Duodenal mucosa (tissue), 2 donors: ENCODE measurements around the gene PCYT2.

Experiments
- H3K27ac ChIP-seq: one replicate; pipeline ENCODE4 v1.7.0; 2013; ENCODE audit warnings: low read depth, low read length
- H3K27me3 ChIP-seq, 2 donors: one replicate each; pipeline ENCODE4 v1.7.0; 2013; ENCODE audit warnings: low read length in 2 of 2, control low read depth in 1 of 2; ENCODE audit not compliant: insufficient read depth in 2 of 2, control insufficient read depth in 1 of 2
- H3K36me3 ChIP-seq, 2 donors: one replicate each; pipeline ENCODE4 v1.7.0; 2013; ENCODE audit warnings: low read length in 2 of 2, control low read depth in 1 of 2; ENCODE audit not compliant: insufficient read depth in 2 of 2, control insufficient read depth in 1 of 2
- H3K4me1 ChIP-seq, 2 donors: one replicate each; pipeline ENCODE4 v1.7.0; 2013; ENCODE audit warnings: low read length in 2 of 2, control low read depth in 1 of 2; ENCODE audit not compliant: insufficient read depth in 2 of 2, control insufficient read depth in 1 of 2
- H3K4me3 ChIP-seq, 2 donors: one replicate each; pipeline ENCODE4 v1.7.0; 2013; ENCODE audit warnings: low read length in 2 of 2, low read depth in 1 of 2
- H3K9ac ChIP-seq, 2 donors: one replicate each; pipeline ENCODE4 v1.7.0; 2013; ENCODE audit warnings: low read length in 2 of 2, low read depth in 1 of 2
- H3K9me3 ChIP-seq, 2 donors: one replicate each; pipeline ENCODE4 v1.7.0; 2013; ENCODE audit warnings: low read length in 2 of 2, control low read depth in 1 of 2; ENCODE audit not compliant: control insufficient read depth in 1 of 2

Gene PCYT2

DNA sequence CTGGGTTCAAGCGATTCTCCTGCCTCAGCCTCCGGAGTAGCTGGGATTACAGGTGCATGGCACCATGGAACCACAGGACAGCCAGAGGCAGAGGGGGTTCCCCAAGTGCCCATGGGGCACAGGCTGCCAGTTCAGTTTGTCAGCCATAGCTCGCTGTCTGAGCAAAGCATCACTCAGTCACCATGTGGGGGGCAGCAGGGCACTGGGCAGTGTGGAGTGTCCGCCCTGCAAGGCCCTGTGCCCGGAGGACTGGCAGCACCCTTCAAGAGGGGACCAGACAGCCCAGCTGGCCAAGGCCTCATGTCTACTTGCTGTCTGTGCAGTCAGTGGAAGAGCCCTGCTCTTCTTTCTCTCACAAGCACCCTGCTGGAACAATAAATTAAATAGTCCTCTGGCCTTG is 26.2 kb downstream of the PCYT2 start:
- Histone ChIP-seq H3K4me1 (peaks cover 3 to 6% of the 10 kb centered on the region in 2 donors), H3K36me3 (peaks cover 39 to 64% of the 10 kb centered on the region in 2 donors), H3K27me3 (no peaks in the 10 kb centered on the region), H3K9ac (no peak overlapping the region), H3K27ac (no peak overlapping the region), H3K9me3 (no peaks in the 10 kb centered on the region), H3K4me3 (no peak overlapping the region)

GRCh38 chr17:81884520-81884919 is 26.7 kb downstream of the PCYT2 start:
- Histone ChIP-seq H3K4me1 (peaks cover 0 to 3% of the 10 kb centered on the region in 2 donors), H3K4me3 (no peak overlapping the region), H3K9me3 (no peaks in the 10 kb centered on the region), H3K27ac (no peak overlapping the region), H3K27me3 (no peaks in the 10 kb centered on the region), H3K36me3 (peaks cover 35 to 65% of the 10 kb centered on the region in 2 donors), H3K9ac (no peak overlapping the region)

DNA sequence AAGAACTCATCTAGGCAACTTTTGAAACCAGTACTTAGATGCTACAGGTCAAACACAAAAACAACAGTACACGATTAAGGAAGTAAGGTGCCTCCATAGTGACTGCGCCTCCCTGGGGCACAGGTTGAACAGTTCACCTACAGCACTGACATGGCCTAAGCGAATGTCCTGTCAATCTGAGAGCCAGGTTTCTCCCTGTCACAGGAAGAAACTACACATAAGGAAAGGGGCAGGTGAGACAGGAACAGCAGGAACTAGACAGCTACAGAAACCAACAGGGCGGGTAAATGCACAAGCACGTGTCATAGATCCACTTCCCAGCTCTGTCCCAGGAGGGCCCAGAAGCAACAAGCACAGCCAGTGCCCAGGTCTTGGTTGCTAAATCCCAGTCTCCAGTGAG is 32.1 kb downstream of the PCYT2 start:
- Histone ChIP-seq H3K27me3 (no peaks in the 10 kb centered on the region), H3K9me3 (no peaks in the 10 kb centered on the region), H3K4me1 (no peaks in the 10 kb centered on the region), H3K36me3 (peaks cover 2 to 23% of the 10 kb centered on the region in 2 donors), H3K9ac (no peak overlapping the region), H3K27ac (no peak overlapping the region), H3K4me3 (no peak overlapping the region)

- no peaks in the 10 kb centered on the region for H3K4me1 ChIP-seq
- no peak overlapping the region for H3K27ac ChIP-seq
- H3K36me3 ChIP-seq: peaks cover 0 to 20% of the 10 kb centered on the region in 2 donors
- H3K9me3 ChIP-seq: no peaks in the 10 kb centered on the region
- H3K27me3 ChIP-seq: no peaks in the 10 kb centered on the region
- H3K9ac ChIP-seq: no peak overlapping the region
- no peak overlapping the region for H3K4me3 ChIP-seq
Observed at GRCh38 chr17:81878294-81878693, 32.9 kb downstream of the PCYT2 start.

DNA sequence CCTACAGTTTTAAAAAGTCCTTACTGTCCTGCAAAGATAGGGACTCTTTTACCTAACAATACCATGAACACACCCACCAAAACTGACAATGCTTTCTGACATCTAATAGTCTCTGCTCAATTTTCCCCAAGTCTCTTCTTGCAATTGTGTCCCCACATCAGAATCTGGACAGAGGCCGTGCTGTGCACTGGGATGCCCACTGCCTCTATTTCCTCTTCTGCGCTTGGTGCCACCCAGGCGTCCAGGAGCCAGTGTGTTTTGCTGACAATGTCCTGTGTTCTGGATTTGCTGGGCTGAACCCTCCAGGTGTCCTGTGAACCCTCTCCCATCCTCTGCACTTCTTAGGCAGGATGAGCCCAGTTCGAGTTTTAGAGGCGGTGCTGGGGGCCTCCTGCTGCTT is 33.6 kb downstream of the PCYT2 start:
- Histone ChIP-seq H3K9me3 (no peaks in the 10 kb centered on the region), H3K27me3 (no peaks in the 10 kb centered on the region), H3K4me1 (no peaks in the 10 kb centered on the region), H3K27ac (no peak overlapping the region), H3K9ac (no peak overlapping the region), H3K36me3 (peaks cover 0 to 20% of the 10 kb centered on the region in 2 donors), H3K4me3 (no peak overlapping the region)

DNA sequence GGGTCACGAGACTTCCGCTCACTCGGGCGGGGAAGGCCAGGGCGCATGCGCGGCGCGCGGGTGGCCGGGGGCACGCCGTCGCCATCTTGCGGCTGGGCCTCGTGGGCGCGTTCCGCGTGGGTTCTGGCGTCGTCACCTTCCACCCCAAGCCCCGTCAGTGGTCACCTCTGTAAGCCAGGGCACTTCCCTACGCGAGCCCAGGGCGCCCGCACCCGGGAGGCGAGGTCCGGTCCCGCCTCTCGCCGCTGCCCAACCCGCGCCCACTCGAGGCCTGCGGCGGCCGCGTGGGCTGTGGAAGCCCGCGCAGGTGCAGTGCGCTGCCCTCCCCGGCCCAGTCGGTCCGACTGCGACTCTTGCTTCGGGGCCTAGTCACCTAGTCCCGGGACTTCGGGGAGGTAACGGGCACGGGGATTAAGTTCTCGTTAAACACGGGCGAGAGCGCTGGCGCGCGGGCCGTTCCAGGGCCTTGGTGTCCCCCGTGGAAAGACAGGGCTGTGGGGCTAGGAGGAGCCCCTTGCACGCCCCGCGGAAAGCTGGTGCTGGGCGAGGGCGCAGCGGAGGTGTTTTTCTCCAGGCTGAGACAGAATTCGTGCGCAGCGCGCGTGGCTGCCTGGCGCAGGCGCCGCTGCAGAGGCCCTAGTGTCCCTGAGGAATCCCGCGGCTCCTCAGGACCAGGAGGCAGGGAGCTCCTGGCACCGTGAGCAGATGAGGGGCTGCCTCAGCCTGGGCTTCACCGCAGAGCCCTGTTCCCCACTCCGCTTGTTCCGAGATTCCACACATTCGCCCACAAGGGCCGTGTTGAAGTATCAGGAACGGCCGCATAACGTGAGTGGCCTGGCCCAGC is 39.6 kb downstream of the PCYT2 start:
- no peaks in the 10 kb centered on the region for H3K27me3 ChIP-seq
- no peaks in the 10 kb centered on the region for H3K9me3 ChIP-seq
- peaks cover 35 to 42% of the 10 kb centered on the region in 2 donors for H3K4me1 ChIP-seq
- peak overlapping the region; percentile 93 for H3K27ac ChIP-seq
- H3K9ac ChIP-seq: peak overlapping the region; percentile 82 to 95
- peaks cover 14 to 20% of the 10 kb centered on the region in 2 donors for H3K36me3 ChIP-seq
- H3K4me3 ChIP-seq: peak overlapping the region; percentile 87 to 94

DNA sequence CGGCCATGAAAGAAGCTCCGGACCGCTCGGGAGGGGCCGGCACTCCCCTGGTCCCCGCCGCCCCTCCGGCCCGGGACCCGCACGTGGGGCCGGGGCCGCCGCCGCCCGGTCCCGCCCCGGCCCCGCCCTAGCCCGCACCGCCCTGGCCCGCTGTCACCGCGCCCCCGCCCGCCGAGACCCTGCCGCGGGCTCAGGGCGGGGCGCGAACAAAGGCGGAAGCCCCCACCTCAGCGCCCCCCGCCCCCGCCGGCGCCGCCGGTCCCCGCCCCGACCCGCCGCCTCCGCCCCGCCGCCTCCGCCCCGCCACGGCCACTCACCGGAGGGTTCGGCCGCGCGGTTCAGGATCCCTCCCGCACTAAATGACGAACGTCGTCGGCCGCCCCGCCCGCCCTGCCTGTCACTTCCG is 40.2 kb downstream of the PCYT2 start, which contains the start of gene ARHGDIA:
Gene ARHGDIA (minus strand): TSS at position 357 of the 406 bp plus-strand sequence. CDS start 1,407 bp downstream, outside the sequence.
- Histone ChIP-seq H3K36me3 (peaks cover 14 to 20% of the 10 kb centered on the region in 2 donors), H3K9me3 (no peaks in the 10 kb centered on the region), H3K4me3 (peak within 1 kb of the TSS; percentile 89 to 94), H3K27me3 (no peaks in the 10 kb centered on the region), H3K4me1 (peaks cover 41 to 48% of the 10 kb centered on the region in 2 donors), H3K27ac (peak within 1 kb of the TSS; percentile 93), H3K9ac (peak within 1 kb of the TSS; percentile 95 to 97)

DNA sequence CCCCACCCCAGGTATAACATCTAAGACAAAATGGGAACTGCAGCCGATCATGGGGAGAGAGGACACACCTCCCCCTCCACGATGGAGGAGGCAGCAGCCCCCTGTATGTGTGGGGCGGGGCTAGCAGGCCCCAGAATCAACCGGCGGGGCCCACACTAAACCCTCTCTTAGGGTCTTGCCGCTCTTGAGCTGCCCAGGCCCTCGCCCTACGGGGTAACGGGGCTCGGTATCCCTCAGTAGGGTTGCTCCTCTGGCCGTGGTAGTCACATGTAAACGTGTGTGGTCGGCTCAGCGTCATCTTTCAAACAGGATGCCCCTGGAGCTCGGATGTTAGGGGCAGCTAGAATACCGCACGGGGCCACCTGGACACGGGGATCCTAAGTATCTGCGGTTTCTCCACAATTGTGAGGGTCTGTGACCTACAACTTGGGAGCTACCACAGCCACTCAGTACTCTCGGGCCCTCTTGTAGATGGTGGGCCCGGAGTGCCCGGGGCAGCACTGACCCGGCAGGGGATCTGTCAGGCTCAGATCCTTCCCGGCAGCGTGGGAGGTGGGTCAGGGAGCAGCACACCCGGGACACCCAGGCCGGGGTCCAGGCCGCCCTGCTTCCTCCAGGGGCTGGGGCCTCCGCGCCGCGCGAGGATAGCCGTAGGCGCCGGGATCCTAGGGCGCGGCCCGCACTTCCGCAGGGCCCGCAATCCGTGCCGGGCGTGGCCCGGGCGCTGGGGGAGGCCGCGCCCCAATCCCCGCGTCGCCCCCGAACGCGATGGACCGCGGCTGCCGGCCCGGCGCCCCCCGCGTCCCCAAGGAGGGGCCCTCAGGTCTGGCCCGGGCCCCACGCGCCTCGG is 40.8 kb downstream of the PCYT2 start:
- no peaks in the 10 kb centered on the region for H3K27me3 ChIP-seq
- H3K4me1 ChIP-seq: peaks cover 45 to 55% of the 10 kb centered on the region in 2 donors
- peak overlapping the region; percentile 93 for H3K27ac ChIP-seq
- no peaks in the 10 kb centered on the region for H3K9me3 ChIP-seq
- peak overlapping the region; percentile 81 to 89 for H3K4me3 ChIP-seq
- H3K9ac ChIP-seq: peak overlapping the region; percentile 89 to 97
- peaks cover 14 to 20% of the 10 kb centered on the region in 2 donors for H3K36me3 ChIP-seq

- Histone ChIP-seq H3K4me1 (peaks cover 54 to 64% of the 10 kb centered on the region in 2 donors), H3K4me3 (peak overlapping the region; percentile 81 to 89), H3K9ac (peak overlapping the region; percentile 89 to 97), H3K36me3 (peaks cover 14 to 21% of the 10 kb centered on the region in 2 donors), H3K27ac (peak overlapping the region; percentile 93), H3K27me3 (no peaks in the 10 kb centered on the region), H3K9me3 (no peaks in the 10 kb centered on the region)
Observed at GRCh38 chr17:81869221-81870130, 41.7 kb downstream of the PCYT2 start.
